Dendritic cell treated with granulocyte-macrophage colony-stimulating factor and Interleukin-4, amounts not matched to agents 40 ng/mL and 50 ng/mL, for 4 days (primary cell): ENCODE measurements around the gene SDF2L1.
"Not testable (repeated sequence)": the region's sequence is repeated elsewhere in the genome, so short reads cannot be mapped to it uniquely, and the experiment has no call there.

Experiments
- H3K27ac Mint-ChIP-seq: one replicate; pipeline ENCODE4 v1.8.0; 2022; ENCODE audit warnings: mild to moderate bottlenecking, mixed read lengths
- H3K27me3 Mint-ChIP-seq: one replicate; pipeline ENCODE4 v1.8.0; 2022; ENCODE audit warnings: mild to moderate bottlenecking, mixed read lengths
- H3K36me3 Mint-ChIP-seq: one replicate; pipeline ENCODE4 v1.8.0; 2022; ENCODE audit warnings: low read depth, mixed read lengths
- H3K4me1 Mint-ChIP-seq: one replicate; pipeline ENCODE4 v1.8.0; 2022; ENCODE audit warnings: low read depth, mixed read lengths
- H3K4me3 Mint-ChIP-seq: one replicate; pipeline ENCODE4 v1.8.0; 2022; ENCODE audit warnings: mild to moderate bottlenecking, moderate library complexity, mixed read lengths
- H3K9me3 Mint-ChIP-seq: one replicate; pipeline ENCODE4 v1.8.0; 2022; ENCODE audit warnings: mixed read lengths
- intact Hi-C: fragments of 100-400 bp; cut with micrococcal nuclease; formaldehyde crosslinking; loops from one replicate; pipeline ENCODE4 v1.15.0; 2022

SDF2L1 gene

DNA sequence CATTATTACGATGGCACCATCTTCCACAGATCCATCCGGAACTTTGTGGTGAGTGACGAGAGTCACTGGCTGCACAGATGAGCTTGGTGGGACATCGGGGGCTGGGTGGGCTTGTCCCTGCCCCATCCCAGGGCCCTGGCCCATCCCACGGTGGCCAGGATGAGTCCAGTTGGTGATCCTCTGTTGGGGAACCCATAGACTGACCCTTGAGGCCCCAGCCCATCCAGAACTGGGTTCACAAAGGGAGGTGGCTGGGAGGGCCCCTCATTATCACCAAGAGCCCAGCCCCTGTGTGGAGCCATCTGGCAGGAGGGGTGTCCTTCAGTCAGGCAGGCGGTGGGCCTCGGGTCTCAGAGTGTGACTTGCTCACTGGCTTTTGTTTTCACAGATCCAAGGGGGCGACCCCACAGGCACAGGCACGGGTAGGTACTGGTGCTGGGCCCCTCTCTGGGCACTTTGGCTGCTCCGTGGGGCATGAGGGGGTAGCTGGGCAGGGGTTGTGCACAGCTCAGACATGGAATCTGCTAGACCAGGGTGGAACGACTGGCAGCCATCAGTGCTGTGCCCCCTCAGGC, 45.7 kb downstream of the SDF2L1 start:
- Mint-ChIP-seq H3K4me1 (no peaks in the 10 kb centered on the region), H3K36me3 (peaks cover 100% of the 10 kb centered on the region), H3K9me3 (no peaks in the 10 kb centered on the region), H3K27me3 (no peaks in the 10 kb centered on the region), H3K27ac (no peak overlapping the region), H3K4me3 (no peak overlapping the region)
- intact Hi-C loops: no loop called here

DNA sequence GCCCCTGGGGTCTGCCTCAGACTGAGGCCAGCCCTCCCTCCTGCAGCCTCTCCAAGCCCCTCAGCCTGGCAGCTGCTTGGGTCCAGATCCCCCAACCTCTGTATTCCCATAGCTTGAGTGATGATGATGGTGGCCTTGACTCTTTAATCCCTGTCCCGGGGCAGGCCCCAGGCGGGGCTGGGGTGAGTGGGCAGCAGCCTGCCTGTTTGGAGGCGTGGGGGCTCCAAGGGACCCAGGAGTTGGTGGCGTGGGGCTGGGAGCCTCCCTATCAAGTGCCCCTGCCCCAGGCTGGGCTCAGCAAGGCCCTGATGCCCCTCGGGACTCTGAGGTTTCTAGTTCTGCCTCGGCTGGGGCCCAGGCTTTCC, 46.2 kb downstream of the SDF2L1 start:
- Mint-ChIP-seq H3K27ac (no peak overlapping the region), H3K9me3 (no peaks in the 10 kb centered on the region), H3K4me1 (no peaks in the 10 kb centered on the region), H3K36me3 (peaks cover 100% of the 10 kb centered on the region), H3K4me3 (no peak overlapping the region), H3K27me3 (no peaks in the 10 kb centered on the region)
- intact Hi-C loops: no loop called here

DNA sequence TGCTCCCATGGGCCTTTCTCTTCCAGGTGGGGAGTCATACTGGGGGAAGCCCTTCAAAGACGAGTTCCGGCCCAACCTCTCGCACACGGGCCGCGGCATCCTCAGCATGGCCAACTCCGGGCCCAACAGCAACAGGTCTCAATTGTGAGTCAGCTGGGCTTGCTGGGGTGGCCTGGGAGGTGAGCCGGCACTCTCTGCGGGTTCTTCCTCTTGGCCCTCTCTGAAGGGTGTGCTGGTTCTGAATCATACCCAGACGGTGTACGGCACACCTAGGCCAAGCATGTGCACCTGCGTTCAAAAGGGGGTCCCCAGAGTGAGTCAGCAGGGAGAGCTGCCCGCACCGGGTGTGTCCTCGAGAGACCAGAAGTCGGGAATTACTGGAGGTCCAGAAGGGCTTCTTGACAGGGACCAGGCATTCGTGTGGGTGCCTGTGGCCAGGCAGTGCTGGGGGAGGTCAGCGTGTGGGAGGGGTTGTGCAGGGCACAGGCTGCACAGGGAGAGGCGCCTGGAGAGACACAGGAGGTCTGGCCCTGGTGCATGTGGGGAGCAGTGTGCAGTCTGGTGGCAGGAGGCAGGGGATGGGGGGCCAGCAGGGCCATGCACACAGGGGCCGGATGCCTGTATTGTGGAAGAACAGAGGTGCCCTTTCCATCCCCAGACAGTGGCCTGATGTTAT, 46.7 kb downstream of the SDF2L1 start:
- intact Hi-C loops: no loop called here
- Mint-ChIP-seq H3K9me3 (no peaks in the 10 kb centered on the region), H3K27me3 (no peaks in the 10 kb centered on the region), H3K36me3 (peaks cover 100% of the 10 kb centered on the region), H3K4me3 (no peak overlapping the region), H3K4me1 (no peaks in the 10 kb centered on the region), H3K27ac (no peak overlapping the region)

DNA sequence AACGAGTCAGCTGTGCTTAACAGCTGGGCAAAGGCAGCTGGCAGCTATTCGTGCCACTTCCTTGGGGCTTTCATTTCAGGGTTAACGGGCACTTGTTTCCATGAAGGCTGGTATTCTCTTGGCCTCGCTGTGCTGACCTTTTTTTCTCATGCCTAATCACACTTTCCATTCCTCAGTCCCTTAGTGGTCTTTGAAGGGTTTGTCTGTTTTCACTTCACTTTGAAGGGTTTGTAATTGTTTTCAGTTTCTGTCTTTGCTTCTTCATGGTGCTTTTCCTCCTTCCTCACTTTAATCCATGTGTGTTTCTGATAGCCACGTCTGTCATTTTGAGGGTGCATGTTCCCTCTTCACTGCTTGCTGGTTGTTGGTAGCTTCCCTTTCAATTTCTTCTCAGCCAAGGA, 48.3 kb downstream of the SDF2L1 start:
- H3K27me3 Mint-ChIP-seq: no peaks in the 10 kb centered on the region
- intact Hi-C loops: no loop called here
- H3K27ac Mint-ChIP-seq: peak overlapping the region; percentile 3
- H3K36me3 Mint-ChIP-seq: peaks cover 100% of the 10 kb centered on the region
- H3K4me3 Mint-ChIP-seq: no peak overlapping the region
- H3K9me3 Mint-ChIP-seq: no peaks in the 10 kb centered on the region
- H3K4me1 Mint-ChIP-seq: no peaks in the 10 kb centered on the region

DNA sequence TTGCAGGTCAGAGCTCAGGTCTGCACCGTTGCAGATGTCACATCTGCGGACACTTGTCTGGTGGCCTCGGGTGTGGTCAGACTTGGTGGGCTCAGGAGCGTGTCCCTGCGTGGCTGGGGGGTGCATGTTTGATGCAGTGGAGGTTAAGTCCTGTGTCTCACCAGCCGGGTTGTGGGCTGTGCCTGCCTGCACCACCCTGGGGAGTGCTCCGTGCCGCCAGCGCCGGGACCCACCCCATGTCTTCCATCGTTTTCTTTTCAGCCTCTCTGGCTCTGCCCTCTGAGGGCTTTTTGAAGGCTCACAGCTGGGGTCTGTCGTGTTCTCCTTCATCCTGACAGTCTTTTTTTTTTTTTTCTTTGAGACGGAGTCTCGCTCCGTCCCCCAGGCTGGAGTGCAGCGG, 49.7 kb downstream of the SDF2L1 start:
- Mint-ChIP-seq H3K27me3 (no peaks in the 10 kb centered on the region), H3K4me3 (no peak overlapping the region), H3K27ac (no peak overlapping the region), H3K4me1 (no peaks in the 10 kb centered on the region), H3K36me3 (peaks cover 100% of the 10 kb centered on the region), H3K9me3 (no peaks in the 10 kb centered on the region)
- intact Hi-C loops: no loop called here

DNA sequence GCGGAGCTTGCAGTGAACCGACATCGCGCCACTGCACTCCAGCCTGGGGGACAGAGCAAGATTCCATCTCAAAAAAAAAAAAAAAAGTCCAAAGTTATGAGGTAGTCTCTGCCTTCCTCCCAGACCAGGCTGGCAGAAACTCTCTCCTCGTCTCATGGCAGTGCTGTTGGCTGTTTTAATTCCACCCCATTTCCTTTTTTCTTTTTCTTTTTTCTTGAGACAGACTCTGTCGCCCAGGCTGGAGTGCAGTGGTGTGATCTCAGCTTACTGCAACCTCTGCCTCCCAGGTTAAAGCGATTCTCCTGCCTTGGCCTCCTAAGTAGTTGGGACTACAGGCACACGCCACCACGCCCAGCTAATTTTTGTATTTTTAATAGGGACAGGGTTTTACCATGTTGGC, 50.8 kb downstream of the SDF2L1 start:
- H3K27ac Mint-ChIP-seq, H3K4me1 Mint-ChIP-seq, H3K9me3 Mint-ChIP-seq, H3K27me3 Mint-ChIP-seq, intact Hi-C loops, H3K4me3 Mint-ChIP-seq: not testable (repeated sequence)
- H3K36me3 Mint-ChIP-seq: peaks cover 99% of the 10 kb centered on the region

DNA sequence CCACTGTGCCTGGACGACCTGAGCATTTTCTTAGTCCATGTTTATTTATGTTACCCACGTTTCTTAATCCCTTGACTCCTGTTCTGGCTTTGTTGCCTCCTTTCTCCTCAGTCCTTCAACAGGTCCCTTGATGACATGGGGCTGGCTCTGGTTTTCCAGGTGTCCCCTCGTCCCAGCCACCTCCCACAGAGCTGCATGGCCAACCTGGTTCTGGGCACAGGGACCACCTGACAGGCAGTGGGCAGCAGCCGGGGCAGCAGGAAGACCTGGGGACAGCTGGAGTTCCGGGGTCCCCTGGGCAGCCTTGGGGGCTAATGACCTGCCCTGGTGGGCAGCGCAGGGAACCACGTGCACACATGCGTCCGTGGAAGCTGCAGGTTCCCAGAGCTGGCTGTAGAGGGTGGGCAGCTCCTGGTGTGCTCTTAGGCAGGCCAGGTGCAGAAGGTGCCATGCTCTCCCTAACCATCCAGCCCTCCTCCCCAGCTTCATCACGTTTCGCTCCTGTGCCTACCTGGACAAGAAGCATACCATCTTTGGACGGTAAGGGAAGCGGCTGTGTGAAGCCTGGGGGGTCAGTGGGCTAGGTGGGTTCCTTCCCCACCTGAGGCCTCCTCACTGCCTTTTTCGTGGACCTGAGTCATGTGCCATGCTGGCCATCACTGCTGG, 51.4 kb downstream of the SDF2L1 start:
- no peak overlapping the region for H3K4me3 Mint-ChIP-seq

More for the DNA sequence above, 51.4 kb downstream of the SDF2L1 start:
- Mint-ChIP-seq H3K9me3 (no peaks in the 10 kb centered on the region), H3K4me1 (no peaks in the 10 kb centered on the region), H3K27me3 (no peaks in the 10 kb centered on the region), H3K36me3 (peaks cover 96% of the 10 kb centered on the region), H3K27ac (no peak overlapping the region)
- intact Hi-C loops: no loop called here
